ENCODE data around the gene RIN2. TPM values are rescaled to one million over a fixed set of nuclear protein-coding genes. Genes with fewer than 3 reads are reported as not detected.

RIN2 gene
- total and polyA plus RNA-seq, 7 donors, result 4.4 to 33.4 (median 18.9) TPM

DNA sequence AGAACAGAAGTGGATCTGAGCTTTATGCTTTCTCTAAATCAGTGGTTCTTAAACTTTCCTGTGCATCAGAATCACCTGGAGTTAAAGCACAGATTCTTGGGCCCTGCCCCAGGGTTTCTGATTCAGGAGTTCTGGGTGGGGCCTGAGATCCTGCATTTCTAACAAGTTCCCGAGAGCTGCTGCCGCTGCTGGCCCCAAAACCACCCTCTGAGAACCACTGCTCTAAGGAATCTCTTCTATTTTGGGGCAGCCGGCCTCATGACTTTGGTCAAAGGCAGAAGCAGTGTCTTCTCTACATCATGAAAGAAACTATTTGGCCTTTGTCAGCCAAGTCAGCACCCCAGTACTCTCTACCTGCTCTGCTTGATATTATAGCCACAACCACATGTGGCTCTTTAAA lies 42.1 kb upstream of the RIN2 start:
- intact Hi-C loops (cut with DNase I), result no loop called here

DNA sequence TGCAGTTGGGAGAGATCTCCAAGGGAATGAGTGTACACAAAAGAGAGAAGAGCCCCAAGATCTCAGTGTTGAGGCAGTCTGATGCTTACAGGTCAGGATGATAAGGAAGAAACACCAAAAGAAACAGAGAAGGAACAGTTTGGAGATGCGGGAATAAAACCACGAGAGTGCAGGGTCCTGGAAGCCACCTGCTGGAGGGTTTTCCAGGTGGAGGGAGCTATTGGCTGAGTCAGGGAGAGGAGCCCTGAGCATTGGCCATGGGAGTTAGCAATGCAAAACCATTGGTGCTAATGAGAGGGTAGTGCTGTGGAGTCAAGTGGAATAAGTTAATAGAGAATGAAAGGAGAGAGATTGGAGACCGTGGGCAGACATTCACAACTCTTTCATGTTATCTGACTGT lies 39.2 kb upstream of the RIN2 start:
- Histone ChIP-seq H3K4me1 (no peaks in the 10 kb centered on the region), H3K27ac (no peak overlapping the region), H3K36me3 (ENCODE audit: insufficient read depth in 1 of 2, low read depth in 1 of 2) (no peaks in the 10 kb centered on the region), H3K4me3 (no peak overlapping the region), H3K27me3 (ENCODE audit: insufficient read depth in 3 of 3, low read length in 2 of 3) (no peaks in the 10 kb centered on the region), H3K9me3 (no peaks in the 10 kb centered on the region)
- TF ChIP-seq, protein P1, sequence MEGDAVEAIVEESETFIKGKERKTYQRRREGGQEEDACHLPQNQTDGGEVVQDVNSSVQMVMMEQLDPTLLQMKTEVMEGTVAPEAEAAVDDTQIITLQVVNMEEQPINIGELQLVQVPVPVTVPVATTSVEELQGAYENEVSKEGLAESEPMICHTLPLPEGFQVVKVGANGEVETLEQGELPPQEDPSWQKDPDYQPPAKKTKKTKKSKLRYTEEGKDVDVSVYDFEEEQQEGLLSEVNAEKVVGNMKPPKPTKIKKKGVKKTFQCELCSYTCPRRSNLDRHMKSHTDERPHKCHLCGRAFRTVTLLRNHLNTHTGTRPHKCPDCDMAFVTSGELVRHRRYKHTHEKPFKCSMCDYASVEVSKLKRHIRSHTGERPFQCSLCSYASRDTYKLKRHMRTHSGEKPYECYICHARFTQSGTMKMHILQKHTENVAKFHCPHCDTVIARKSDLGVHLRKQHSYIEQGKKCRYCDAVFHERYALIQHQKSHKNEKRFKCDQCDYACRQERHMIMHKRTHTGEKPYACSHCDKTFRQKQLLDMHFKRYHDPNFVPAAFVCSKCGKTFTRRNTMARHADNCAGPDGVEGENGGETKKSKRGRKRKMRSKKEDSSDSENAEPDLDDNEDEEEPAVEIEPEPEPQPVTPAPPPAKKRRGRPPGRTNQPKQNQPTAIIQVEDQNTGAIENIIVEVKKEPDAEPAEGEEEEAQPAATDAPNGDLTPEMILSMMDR (IDR thresholded peaks at IDR 0.05), result no peak
- intact Hi-C loops (cut with DNase I), result no loop called here
- DNase-seq (no peak), ATAC-seq (no peak)
- WGBS, 3 donors, result 84 to 91% (median 90%) methylated on average over 3 of the region's 3 CpGs

More for the DNA sequence above, 42.1 kb upstream of the RIN2 start:
- ATAC-seq, result no peak
- no peaks in the 10 kb centered on the region for H3K9me3 ChIP-seq
- DNase-seq, result no peak
- H3K27me3 ChIP-seq (ENCODE audit: insufficient read depth in 3 of 3, low read length in 2 of 3), result no peaks in the 10 kb centered on the region
- H3K27ac ChIP-seq, result no peak overlapping the region
- TF ChIP-seq, protein P1 (IDR thresholded peaks at IDR 0.05), result no peak
- no peaks in the 10 kb centered on the region for H3K36me3 ChIP-seq (ENCODE audit: insufficient read depth in 1 of 2, low read depth in 1 of 2)
- H3K4me3 ChIP-seq, result no peak overlapping the region
- 95 to 98% (median 98%) methylated on average over 3 of the region's 3 CpGs for WGBS, 3 donors
- no peaks in the 10 kb centered on the region for H3K4me1 ChIP-seq

DNA sequence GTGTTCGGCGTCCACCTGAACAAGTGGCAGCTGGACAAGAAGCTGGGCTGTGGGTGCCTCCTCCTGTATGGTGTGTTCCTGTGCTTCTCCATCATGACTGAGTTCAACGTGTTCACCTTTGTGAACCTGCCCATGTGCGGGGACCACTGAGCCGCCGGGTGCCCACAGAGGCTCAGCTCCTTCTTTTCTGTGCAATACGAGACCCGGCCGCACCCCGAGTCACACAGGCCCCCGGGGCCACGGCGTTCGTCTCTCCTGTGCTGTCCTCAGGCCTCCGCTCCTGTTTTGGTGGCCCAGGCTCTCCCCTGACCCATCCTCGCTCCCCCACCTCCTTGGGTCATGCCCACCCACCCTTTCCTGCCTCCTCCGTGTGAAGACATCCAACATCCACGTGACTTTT lies 37.1 kb upstream of the RIN2 start:
- WGBS, 3 donors, result 85 to 95% (median 92%) methylated on average over 15 to 18 of the region's 18 CpGs
- intact Hi-C loops (cut with DNase I), result no loop called here
- Histone ChIP-seq H3K4me3 (no peak overlapping the region), H3K36me3 (ENCODE audit: insufficient read depth in 1 of 2, low read depth in 1 of 2) (no peaks in the 10 kb centered on the region), H3K27me3 (ENCODE audit: insufficient read depth in 3 of 3, low read length in 2 of 3) (no peaks in the 10 kb centered on the region), H3K4me1 (no peaks in the 10 kb centered on the region), H3K9me3 (no peaks in the 10 kb centered on the region), H3K27ac (no peak overlapping the region)
- DNase-seq (no peak), ATAC-seq (no peak)
- TF ChIP-seq, protein P1 (IDR thresholded peaks at IDR 0.05), result no peak

DNA sequence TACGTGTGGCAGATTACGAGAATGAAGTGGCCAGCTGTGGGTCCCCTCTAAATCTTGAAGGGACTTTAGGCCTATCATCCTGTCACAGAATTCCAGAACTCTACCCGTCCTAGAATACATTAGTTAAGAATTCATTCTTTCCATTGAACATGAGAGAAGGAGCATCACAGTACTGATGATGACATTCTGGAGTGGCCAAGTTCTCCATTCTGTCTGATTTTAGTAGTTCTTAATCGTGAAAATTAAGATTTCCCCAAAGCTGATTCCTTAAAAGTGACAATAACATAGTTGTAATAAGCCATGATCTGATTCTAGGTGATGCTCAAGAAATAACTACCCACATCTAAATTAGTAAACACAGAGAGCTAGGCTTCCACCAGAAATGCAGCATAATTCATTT lies 35.0 kb upstream of the RIN2 start:
- ATAC-seq (no peak), DNase-seq (no peak)
- Histone ChIP-seq H3K4me3 (no peak overlapping the region), H3K4me1 (no peaks in the 10 kb centered on the region), H3K27ac (no peak overlapping the region), H3K27me3 (ENCODE audit: insufficient read depth in 3 of 3, low read length in 2 of 3) (no peaks in the 10 kb centered on the region), H3K36me3 (ENCODE audit: insufficient read depth in 1 of 2, low read depth in 1 of 2) (no peaks in the 10 kb centered on the region), H3K9me3 (no peaks in the 10 kb centered on the region)
- TF ChIP-seq, protein P1 (IDR thresholded peaks at IDR 0.05), result no peak
- WGBS, 3 donors, result 89 to 92% (median 91%) methylated on average over 4 of the region's 4 CpGs
- intact Hi-C loops (cut with DNase I), result no loop called here

DNA sequence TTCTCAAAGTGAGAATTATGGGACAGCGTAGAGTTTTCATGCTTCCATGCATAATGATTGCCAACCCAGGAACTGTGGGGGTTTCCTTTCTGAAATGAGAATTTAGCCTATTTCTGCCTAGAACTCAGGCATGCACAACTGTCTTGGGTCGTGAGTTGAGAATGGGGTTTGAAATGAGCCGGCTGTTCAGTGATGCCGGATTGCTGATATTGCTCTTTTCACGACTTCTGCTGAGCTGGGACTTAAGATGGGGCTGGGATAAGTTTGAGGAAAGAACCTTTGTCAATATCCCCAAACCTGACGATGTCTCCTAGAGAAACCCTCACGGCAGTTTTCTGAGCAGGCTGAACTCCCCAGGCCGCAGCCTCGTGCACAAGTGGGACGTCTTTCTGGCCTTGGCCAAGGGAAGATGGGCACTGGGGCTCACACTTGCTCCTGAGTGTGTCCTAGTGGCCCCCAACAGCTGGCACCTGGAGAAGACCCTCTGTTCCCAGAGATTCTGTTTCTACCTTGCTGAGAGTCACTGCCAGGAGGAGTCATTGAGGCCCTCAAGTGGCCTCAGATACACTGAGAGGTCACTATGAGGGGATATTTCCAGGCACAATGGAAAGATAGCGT lies 34.1 kb upstream of the RIN2 start:
- no peak for DNase-seq
- no peaks in the 10 kb centered on the region for H3K27me3 ChIP-seq (ENCODE audit: insufficient read depth in 3 of 3, low read length in 2 of 3)
- no peak overlapping the region for H3K27ac ChIP-seq
- no peak for ATAC-seq
- H3K36me3 ChIP-seq (ENCODE audit: insufficient read depth in 1 of 2, low read depth in 1 of 2), result no peaks in the 10 kb centered on the region
- WGBS, 3 donors, result 84 to 90% (median 84%) methylated on average over 11 of the region's 11 CpGs
- no peaks in the 10 kb centered on the region for H3K4me1 ChIP-seq
- intact Hi-C loops (cut with DNase I), result no loop called here
- no peaks in the 10 kb centered on the region for H3K9me3 ChIP-seq
- TF ChIP-seq, protein P1 (IDR thresholded peaks at IDR 0.05), result no peak
- no peak overlapping the region for H3K4me3 ChIP-seq

Measured in psoas muscle (tissue), 8 donors.